ENCODE results near the gene SLC9A2.

- TF ChIP-seq CTCF (IDR thresholded peaks at IDR 0.05 in 2 of 3, conservative IDR thresholded peaks at IDR 0.05 in 1 of 3; ENCODE audit: control insufficient read depth in 2 of 3, extremely low read depth in 1 of 3, insufficient read depth in 1 of 3, low read depth in 3 of 3, low read length in 3 of 3) (no peak), RFX5 (IDR thresholded peaks at IDR 0.05; ENCODE audit: low read depth, low read length) (no peak), GATAD2B (conservative IDR thresholded peaks at IDR 0.05; ENCODE audit: low read depth) (no peak), ZSCAN29 (IDR thresholded peaks at IDR 0.05) (no peak), REST (IDR thresholded peaks at IDR 0.05; ENCODE audit: low read depth, low read length) (no peak), SUZ12 (IDR thresholded peaks at IDR 0.05; ENCODE audit: unreplicated experiment) (no peak)
Measured at GRCh38 chr2:102677244-102678215, 58.2 kb downstream of the SLC9A2 start.

All from GM12878 (cell line).